HG02588 (cell line): Measurements from ENCODE around the gene LYPLAL1.
"Not testable (repeated sequence)": the region's sequence is repeated elsewhere in the genome, so short reads cannot be mapped to it uniquely, and the experiment has no call there.

Experiments
- ATAC-seq: cut with Tn5 transposase; IDR thresholded peaks from one replicate; pipeline ENCODE4 v1.9.1; 2021; ENCODE audit warnings: mild to moderate bottlenecking, moderate library complexity; ENCODE audit not compliant: unreplicated experiment

Gene LYPLAL1

DNA sequence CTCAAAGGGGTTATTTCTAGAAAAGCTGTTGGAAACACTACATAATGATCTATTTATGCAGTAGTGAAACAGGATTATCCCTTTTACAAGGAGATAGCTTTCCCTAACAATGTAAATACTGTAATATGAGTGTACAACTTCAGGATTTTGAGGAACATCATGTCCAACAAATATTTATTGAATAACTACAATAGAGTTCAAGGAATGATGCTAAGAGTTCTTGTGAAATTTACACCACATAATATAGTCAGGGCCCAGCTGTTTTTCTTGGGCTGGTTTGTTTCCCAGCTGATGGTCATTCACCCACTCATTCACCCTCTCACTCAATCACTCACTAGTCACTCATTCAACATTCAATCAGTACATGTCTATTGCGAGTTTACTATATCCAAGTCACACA is 12.3 kb upstream of the LYPLAL1 start:
- ATAC-seq, result no peak

DNA sequence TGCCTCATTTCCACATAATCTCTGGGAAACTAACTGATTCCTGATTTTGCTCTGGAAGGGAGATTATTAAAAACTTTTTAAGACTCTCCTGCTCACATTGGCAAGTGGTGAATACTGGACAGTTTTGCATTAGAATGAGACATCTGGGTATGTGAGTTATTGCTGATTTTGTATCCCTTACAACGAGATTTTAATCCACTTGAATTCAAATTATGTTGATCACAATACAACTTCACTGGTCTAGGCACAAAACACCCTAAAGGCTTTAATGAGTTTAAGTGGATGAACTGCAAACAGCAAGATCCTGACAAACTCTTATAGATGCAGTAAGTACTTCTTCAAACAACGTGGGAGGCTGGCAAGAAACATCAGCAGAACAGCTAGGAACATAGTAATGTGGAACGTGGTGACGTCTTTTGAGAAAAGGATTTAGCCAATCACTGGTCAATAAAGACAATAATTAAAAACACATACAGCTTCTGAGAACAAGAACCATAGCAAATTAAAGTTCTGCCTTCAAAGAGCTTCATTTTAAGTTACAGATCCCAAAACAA is 10.2 kb upstream of the LYPLAL1 start:
- ATAC-seq, result no peak

DNA sequence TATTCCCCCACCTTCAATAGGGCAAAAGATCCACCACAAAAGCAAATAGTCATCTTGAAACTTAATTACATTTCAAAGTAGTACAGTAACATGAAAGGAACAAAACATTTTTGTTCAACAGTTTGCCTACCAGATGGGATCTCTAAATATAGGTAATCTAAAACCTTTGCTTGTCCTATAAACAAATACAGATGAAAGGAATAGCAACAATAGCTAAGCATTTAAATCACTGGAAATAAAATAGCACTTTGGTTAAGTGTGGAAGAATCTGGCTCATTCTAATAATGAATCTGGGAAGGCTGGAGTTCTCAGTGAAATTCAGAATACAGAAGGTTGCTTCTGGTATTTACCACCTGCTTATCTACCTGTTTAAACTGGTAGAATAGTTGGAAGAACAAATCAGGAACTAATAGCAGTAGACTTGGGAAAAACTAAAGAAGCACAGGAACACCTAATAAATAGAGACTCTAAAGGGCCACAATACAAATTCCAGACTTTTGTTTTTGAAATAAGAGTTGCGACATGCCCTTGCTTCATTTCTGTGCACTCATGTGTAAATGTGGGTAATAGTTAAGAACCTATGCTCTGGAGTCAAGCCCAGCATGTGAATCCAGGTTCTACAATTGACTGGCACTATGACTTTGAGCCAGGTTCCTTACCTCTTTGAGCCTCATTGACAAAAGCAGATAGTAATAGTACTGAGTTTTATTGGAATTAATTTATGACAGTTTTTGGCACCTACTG is 2.3 kb upstream of the LYPLAL1 start:
- ATAC-seq, result no peak

DNA sequence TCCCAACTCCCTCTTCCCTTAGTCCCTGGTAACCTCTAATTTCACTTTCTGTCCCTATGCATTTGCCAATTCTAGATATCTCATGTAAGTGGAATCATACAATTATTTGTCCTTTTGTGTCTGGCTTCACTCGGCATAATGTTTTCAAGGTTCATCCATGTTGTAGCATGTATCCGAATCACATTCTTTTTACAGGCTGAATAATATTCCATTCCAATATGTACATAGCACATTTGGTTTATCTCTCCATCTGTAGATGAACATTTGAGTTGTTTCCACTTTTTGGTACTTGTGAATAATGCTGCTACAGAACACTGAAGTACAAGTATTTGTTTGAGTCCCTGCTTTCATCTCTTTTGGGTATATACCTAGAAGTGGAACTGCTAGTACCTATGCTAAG is 857 bp upstream of the LYPLAL1 start:
- ATAC-seq, result no peak

DNA sequence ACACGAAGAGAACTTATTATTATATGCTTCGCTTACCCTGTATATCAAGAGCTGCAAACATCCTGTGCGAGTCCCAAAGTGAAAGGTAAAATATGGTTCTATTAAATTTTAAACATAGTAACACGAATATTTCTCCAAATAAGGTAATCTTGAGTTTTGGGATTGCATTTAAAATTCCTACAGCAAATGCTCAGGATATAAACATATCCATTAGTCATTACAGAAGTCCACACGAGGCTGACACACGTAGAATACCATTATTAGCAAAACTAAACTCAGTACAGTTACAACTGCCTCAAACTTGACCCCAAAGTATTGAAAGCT is 282 bp upstream of the LYPLAL1 start:
- ATAC-seq, result no peak

DNA sequence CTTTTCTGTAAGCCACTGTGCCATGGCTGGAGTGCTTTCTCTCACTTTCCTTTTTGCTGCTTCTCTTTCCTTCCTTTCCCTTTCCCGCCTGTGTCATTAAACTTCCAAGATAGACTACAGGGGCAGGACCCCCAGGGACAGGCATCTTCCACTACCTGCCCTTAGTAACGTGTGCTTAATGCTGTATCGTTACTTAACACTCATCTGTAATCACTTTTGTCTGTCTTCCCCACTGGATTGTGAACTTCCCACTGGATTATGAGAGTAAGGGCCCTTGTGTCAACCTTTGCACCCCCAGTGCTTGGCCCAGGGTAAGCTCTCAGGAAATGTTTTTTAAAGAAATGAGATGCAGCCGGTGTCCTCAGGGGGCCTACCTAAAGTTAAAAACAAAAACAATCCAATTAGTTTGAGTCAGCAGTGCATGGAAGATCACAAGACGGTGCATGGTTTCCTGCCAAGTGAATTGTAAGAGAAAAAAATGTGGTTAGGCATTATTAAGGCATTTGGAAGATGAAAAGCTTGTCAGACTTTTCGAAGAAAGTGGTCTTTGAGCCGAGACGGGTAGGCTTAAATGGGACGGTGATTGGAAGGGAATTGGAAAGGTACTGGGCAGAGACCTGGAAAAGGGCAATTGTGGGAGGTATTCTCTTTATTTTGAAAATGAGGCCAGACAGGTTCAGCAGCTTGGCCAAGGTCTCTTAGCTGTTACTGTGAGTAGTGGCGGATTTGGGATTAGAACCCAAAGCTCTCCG is 958 bp downstream of the LYPLAL1 start:
- ATAC-seq, result peak; percentile 34

DNA sequence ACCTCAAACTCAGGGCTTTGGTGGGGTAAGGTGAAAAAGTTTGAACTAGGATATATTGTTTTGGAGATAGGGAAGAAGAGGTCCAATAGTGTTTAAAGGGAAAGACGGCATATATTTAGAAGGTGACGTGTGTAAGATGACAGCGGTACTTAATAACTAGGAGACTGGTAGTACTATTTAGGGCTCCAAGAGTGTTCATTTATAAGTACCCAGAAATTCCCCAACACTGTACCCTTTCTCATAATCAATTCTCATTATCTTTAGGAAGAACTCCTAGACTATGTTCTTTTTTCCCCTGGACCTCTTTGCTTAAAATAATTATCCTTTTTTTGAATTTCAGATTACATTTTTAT is 1.5 kb downstream of the LYPLAL1 start:
- no peak for ATAC-seq

DNA sequence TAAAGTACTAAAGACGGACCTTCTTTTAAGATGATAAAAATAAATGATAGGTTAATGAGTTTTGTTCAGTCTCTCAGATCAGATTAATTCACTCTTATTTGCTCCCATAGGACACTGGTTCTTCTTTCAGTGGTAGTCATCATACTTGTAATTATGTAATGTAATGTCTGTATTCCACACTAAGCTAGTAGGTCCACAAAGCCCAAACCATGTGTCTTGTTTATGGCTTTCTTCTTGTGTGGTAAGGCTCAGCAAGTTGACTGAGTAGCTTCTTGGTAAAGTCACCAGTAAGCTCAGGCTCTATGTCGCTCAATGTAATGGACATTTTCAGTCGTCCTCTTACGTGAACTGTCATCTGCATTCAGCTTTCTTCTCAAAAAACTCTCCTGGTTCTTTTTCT is 2.5 kb downstream of the LYPLAL1 start:
- no peak for ATAC-seq

DNA sequence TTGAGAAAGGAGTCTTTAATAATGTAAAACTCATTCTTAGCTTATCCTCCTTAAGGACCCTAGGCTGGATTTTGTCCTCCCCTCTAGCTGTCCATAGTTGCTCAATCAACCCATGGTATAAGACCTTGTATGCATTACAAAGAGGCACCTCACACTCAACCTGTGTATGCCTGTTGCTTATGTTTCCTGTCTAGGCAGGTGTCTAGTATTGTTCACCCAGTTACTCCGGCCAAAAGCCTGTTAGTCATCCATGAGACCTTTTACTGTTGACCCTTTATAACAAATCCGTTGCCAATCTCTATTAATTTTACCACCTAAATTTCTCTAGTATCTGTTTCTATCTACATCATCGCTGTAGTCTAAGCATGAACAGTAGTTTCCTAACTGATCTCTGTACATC is 3.7 kb downstream of the LYPLAL1 start:
- ATAC-seq, result no peak

DNA sequence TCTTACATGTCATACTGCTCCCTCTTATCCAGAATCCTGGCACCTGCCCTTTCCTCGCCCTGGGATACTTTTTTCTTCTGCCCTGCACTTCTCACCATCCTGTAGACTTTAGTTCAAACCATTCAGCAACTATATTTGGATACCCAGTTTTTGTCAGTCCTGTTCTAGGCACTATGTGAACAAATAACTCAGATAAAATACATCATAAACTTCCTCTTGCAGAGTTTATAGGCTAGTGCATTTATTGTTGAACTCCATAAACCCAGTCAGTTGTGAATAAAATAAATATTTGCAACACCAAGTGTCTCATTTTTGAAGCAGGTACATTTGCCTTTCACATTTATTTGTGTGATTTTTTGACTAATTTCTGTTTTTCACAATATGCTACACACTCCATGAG is 4.3 kb downstream of the LYPLAL1 start:
- no peak for ATAC-seq

DNA sequence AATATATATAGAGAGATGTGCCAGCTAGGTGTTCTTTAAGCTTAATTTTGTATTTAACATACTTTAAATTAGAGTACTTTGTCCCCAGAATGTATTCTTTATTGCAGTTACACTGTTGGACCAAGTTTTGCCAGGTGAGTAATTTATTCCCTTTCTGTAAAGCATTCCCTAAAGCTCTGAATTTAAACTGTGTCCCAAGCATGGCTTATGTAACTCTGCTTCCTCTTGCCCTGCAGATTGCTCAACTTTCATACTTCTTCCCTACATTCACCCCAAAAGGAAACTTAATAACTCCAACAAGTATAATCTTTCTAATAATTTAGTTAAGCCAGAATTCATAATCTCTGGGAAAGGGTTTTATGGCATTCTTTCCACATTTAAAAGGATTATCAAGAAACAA is 5.6 kb downstream of the LYPLAL1 start:
- ATAC-seq, result no peak

DNA sequence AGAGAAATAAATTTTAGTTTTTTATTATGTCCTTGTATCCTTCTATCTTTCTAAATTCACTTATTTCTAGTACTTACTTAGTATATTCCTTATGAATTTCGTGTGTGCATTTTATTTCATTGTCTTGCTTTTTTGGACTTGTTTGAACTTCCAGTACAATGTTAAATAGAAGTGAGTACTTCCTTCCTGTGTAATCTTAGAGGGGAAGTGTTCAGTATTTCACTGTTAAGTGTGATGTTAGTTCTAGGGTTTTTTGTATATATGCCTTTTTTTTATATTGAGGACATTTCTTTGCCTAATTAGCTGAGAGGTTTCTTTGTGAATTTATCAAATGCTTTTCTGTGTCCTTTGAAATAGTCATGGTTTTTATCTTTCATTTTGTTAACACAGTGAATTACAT is 10.7 kb downstream of the LYPLAL1 start:
- ATAC-seq, result no peak

DNA sequence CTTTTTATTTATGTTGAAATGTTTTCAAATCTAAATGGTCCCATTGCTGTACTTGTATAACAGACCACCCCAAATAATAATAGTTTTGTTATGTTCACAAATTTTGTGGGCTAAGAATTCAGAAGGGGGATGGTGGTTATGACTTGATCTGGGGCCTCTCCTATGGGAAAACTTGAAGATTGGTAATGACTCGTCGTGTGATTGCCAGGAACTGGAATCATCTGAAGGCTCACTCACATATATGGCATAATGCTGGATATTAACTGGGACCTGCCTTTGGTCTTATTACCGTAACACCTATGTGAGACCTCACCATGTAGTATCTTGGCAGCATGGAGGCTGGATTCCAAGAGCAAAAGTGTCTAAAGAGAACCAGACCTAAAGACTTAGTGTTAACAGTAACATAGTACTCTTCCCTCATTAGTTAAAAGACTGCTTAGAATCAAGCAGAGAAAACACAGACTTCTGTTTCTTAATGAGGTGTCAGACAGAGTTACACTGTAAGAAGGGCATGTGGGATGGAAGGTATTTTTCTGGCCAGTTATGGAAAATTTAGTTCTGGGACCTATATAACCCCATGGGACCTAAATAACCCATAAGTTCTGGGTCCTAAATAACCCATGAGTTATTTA is 11.9 kb downstream of the LYPLAL1 start:
- ATAC-seq, result peak; percentile 26

DNA sequence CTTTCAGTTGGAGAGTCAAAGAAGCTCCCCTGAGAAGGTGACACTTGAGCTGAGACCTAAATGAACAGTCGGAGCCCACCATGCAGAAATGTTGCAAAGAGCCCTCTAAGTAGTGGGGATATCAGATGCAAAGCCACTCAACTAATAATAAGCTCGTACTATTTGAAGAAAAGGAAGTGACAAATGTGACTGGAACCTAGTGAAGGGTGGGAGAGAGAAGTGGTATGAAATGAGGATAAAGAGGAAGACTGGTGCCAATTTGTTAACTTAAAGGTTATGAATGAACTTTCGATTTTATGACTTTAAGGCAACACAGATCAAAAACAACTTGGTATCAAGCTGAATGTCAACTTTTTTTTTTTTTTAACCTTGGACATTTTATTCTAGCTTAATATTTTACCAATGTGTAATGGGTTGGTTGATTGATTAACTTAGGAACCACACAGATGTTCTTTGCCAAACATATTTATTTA is 14.7 kb downstream of the LYPLAL1 start:
- no peak for ATAC-seq

DNA sequence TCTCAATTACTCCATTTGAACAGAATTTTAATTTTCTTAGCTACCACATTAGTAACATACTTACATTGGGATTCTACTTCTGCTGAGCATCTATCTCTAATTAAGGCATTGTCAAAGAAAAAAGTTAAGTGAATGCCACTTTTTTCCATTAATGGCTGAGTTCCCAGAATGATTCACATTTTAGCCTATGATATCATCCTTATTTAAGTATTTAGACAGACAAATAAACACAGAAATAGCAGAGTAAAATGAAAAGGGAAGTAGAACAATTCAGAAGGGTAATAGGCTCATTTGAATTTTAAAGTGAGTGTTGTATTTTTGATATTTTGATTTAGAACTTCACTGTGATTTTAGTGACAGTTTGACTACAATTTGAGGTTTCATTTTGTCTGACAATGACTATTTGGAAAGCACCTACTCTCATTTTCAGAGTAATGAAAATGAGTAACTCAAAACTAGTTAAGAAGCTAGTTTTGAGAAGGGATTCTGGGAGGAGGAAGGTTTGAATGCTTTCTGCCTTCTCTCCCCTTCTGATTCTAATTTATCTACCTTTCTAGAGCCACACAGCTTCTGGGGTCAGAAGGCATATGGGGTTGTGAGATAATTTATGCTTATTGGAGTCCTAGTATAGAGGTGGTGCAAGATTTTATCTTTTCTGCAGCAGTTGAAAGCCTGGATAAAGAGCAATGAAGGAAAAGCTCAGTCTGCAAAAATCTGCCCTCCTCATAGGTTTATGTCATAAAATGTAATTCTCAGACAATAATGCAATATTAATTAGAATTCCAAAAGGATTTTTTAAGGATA is 15.5 kb downstream of the LYPLAL1 start:
- peak; percentile 66 for ATAC-seq

DNA sequence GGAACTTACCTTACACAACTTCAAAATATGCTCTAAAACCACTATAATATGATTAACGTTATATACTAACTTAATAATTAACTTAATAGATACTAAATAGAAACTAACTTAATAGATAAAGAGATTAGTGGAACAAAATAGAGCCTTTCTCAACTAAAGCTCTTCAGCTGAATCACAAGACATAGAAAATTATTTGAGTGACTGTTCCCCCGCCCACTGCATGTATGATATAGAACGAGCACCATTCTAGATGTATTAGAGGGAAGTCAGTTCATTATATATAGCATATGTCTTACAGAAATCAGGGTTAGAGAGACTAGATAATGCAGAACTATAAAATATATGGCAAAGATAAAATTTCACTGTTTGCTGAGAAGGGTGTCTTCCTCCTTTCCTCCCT is 16.3 kb downstream of the LYPLAL1 start:
- ATAC-seq, result no peak

DNA sequence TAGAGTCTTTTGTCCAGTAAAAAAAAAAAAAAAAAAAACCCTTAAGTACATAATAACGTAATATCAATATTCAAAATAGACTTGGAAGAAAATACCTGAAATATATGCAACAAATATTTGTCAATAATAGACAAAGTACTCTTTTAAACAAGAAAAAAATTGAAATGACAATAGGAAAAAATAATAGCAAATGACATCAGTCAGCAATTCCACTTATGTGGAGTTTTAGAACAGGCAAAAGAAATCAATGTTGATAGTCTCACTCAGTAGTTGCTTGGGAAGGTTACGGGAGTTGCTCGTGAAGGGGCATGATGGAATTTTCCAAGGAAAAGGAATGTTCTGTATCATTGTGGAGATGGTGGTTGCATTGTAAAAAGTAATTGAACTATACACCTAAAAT is 16.9 kb downstream of the LYPLAL1 start:
- ATAC-seq, result no peak

DNA sequence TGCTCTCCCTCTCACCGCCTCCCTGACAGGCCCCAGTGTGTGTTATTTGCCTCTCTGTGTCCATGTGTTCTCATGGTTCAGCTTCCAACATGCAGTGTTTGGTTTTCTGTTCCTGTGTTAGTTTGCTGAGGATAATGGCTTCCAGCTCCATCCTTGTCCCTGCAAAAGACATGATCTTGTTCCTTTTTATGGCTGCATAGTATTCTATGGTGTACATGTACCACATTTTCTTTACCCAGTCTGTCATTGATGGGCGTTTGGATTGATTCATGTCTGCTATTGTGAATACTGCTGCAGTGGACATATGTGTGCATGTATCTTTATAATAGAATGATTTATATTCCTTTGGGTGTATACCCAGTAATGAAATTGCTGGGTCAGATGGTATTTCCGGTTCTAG is 22.2 kb downstream of the LYPLAL1 start:
- ATAC-seq, result not testable (repeated sequence)

DNA sequence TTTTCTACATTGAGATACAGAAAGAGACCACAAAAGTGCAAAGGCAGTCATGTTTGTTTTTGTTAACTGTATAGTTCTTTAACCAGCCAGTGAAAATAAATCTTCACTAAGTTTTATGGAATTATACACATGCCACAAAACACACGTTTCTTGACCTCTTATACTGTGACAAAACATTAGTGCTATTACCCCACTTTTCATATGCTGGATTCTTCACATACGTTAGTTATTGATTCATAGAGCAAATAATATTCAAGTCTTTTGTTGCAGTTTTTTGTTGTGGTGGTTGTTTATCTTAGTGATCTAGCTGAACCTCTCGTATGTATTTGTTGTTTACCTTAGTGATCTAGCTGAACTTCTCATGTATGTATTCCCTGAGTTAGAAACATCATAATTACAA is 28.0 kb downstream of the LYPLAL1 start:
- ATAC-seq, result no peak

DNA sequence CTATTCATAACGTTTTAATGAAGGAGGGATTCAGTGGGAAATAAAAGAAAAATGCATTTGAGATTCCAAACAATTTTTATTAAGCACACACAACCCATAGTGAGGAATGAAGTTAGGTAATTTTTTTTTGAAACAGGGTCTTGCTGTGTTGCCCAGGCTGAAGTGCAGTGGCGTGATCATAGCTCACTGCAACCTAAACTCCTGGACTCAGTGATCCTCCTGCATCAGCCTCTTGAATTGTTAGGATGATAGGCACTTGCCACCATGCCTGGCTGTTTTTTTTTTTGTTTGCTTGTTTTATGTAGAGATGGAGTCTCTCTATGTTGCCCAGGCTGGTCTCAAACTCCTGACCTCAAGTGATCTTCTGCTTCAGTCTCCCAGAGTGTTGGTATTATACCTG is 28.9 kb downstream of the LYPLAL1 start:
- no peak for ATAC-seq

DNA sequence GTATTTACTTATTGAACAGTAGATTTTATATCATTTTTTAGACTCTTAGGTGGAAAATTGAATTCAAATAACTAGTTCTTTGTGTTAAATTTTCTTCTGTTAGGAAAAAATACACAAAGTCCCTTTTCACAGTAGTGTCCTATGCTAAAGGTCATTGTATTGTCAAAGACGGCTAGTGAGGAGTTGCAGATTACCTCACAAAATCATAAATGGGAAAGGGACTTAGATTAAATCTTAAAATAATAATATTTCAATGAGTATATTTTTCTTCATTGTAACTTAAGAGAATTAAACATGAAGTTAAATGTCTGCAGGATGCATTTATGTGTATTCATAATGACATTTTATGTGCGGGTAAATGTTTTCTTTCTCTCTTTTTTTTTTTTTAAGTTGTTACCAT is 32.7 kb downstream of the LYPLAL1 start:
- no peak for ATAC-seq
